Activated CD4-positive, CD25-positive, alpha-beta regulatory T cell (primary cell): ENCODE measurements around the gene PLPPR2.
A peak's percentile ranks its signal among the peaks of the same experiment; 100 is the strongest.
"Not testable (repeated sequence)": the region's sequence is repeated elsewhere in the genome, so short reads cannot be mapped to it uniquely, and the experiment has no call there.

Source experiments
- DNase-seq, 4 experiments: peaks; one replicate each; lab custom pipeline; 2025; lab: John Stamatoyannopoulos, UW

PLPPR2 gene

GRCh38 chr19:11373885-11374432, 18.7 kb downstream of the PLPPR2 start:
- DNase-seq, result no peak

- peak; percentile 90 to 95 (median 92) for DNase-seq
Observed at GRCh38 chr19:11374433-11375142, 19.4 kb downstream of the PLPPR2 start, which contains the start of gene SWSAP1. TSS of gene SWSAP1 (plus strand) at chr19:11374666. CDS start at chr19:11374681, 15 bp downstream.

- DNase-seq, result peak in 3 of 4 experiments; percentile 32 to 73 (median 66)
Observed at GRCh38 chr19:11375143-11375948, 20.1 kb downstream of the PLPPR2 start.

DNA sequence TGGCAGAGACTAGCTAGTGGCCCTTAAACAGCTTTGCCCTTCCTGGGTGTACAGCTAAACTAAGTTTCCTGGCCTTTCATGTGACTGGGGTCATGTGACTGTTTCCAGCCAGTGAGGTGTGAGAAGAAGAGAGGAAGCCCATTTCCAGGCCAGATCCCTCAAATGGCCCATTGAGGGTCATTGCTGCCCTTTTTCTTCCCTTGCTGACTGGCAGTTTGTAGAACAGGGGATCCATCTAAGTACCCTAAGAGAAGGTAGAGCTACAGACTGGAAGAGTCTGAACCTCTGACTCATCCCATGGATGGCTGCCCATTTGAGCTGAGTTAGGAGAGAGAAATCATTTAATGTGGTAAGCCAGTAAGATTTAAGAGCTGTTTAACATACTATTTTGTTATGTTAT, 22.0 kb downstream of the PLPPR2 start:
- DNase-seq, result no peak

DNA sequence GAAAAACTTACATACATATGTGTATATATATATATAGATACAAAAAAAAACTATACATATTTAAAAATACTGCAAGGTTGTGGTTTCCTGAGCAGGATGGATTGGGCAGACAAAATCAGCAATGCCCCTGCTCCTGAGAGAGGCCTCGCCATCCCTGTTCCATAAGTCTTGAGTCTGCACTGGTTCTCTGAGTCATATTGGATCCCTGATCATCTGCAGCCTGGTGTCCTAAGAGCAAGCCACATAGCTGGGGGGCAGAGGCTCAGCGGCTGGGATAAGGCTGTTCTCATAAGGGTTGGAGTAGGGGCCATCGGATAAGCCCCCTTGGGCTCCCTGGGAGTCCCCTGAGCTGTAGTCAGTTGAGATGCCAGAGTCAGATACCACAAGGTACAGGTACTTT, 22.5 kb downstream of the PLPPR2 start:
- DNase-seq, result no peak

- DNase-seq, result no peak
Observed at GRCh38 chr19:11378319-11379189, 23.3 kb downstream of the PLPPR2 start.

GRCh38 chr19:11379269-11379845, 24.1 kb downstream of the PLPPR2 start:
- not testable (repeated sequence) for DNase-seq

DNA sequence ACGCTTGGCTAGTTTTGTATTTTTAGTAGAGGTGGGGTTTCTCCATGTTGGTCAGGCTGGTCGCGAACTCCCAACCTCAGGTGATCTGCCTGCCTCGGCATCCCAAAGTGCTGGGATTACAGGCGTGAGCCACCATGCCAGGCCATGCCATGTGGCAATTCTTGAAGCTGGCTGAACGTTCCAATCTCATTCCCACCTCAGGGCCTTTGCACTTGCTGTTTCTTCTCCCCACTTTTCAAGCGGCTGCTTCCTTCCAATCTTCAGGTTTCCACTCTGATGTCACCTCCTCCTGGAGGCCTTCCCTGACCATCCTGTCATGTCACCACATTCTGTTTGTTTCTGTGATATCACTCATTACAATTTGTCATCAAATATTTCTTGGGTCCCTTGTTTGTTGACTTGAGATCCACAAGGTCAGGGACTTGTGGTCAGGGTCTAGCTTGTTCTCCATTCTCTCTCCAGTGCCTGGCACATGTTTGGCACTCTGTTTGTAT, 24.7 kb downstream of the PLPPR2 start:
- DNase-seq, result no peak

GRCh38 chr19:11380653-11381537, 25.7 kb downstream of the PLPPR2 start:
- peak; percentile 81 to 95 (median 93) for DNase-seq

DNA sequence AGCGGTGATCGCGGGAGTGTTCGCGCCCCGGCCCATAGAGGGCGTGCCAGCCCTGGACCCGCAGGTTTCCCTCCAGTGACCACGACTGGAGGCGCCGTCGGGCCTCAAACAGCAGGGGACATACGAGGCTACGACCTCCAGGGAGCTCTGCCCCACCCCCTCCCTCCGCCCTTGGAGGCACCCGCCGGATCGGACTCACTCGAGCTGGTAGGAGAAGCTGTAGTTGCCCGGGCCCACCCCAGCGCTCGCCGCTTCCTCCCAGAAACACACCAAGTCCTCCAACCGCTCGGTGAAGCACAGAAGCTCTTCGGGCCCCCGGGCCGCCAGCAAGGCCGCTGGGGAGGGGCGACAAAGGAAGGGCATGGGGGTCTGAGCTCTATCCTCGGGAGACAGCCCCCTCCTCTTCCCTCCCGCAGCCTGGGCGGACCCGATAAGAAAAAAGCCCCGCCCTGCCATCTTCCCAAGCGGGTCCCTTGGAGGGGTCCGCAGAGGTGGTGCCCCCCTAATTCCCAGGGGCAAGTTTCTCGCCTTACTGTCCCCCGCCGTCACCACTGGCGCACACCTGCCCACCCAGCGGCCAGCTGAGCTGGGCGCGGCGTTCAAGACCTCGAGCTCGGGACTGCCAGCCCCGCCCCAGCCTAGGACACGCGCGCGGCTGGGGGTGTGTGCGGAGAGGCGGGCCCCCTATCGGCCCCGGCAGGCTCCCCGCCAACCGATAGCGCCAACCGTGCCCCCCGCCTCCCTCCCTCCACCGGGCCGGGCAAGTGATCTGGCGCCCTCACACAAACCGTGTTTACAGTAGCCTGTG, 27.9 kb downstream of the PLPPR2 start:
- peak in 1 of 4 experiments; percentile 17 for DNase-seq

DNA sequence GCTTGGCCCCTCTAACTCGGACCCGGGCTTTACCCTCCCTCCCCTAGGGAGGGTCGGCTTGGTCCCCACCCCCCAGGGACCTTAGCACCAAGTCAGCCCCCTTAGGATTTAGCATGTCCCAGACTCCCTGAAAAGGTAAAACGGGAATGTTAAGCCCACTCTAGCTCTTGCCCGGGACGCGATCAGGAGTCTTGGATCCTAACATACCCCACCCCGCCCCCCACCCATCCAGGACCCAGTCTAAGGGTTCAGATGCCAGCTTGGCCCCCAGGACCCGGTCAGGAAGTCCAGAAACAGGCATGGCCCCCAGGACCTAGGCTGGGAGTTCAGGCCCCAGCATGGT, 28.4 kb downstream of the PLPPR2 start:
- no peak for DNase-seq

GRCh38 chr19:11384778-11385129, 29.5 kb downstream of the PLPPR2 start:
- DNase-seq, result no peak

DNA sequence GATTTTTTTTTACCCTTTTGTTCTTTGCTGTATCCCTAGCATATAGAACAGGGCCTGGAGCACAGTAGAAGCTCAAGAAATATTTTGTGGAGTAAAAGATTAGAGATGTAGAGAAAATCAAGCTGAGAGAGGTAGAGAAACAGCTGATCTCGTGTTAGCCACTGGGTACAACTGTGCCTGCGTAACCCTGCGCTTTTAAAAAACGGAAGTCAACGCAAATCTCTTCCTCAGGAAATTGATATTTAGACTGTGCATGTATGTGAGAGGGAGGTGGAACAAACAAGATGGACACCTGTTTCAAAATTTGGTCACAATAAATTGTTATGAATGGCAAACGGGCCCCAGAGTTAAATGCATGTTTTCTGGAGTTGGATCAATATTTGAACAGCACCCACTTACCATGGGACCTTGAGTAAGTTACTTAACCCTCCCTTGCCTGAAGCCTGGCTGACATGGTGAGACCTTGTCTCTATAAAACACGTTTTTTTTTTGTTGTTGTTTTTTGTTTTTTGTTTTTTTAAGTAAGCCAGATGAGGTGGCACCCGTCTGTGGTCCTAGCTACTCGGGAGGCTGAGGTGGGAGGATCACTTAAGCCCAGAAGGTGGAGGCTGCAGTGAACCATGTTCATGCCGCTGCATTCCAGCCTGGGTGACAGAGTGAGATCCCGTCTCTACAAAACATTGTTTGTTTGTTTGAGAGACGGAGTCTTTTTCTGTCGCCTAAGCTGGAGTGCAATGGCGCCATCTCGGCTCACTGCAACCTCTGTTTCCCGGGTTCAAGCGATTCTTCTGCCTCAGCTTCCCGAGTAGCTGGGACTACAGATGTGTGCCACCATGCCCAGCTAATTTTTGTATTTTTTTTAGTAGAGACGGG, 32.2 kb downstream of the PLPPR2 start:
- no peak for DNase-seq

DNA sequence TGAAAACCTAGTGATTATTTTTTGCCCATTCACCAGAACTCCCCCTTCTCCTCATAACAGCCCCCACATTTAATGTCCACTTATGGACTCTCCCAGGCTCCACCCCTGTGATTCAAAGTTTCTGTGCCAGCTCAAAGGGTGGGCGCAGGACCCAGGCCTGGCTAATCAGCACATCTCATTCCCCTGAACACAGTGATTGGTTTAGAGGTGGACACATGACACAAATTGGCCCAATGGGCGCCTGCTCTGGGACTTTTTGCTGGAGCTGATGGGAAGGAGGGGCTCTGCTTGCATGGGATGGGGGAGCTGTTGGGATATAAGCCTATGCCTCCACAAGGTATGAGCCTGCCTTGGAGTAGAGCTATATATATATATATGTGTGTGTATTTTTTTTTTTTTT, 35.1 kb downstream of the PLPPR2 start:
- DNase-seq, result no peak

GRCh38 chr19:11390933-11391680, 35.9 kb downstream of the PLPPR2 start:
- DNase-seq, result no peak

DNA sequence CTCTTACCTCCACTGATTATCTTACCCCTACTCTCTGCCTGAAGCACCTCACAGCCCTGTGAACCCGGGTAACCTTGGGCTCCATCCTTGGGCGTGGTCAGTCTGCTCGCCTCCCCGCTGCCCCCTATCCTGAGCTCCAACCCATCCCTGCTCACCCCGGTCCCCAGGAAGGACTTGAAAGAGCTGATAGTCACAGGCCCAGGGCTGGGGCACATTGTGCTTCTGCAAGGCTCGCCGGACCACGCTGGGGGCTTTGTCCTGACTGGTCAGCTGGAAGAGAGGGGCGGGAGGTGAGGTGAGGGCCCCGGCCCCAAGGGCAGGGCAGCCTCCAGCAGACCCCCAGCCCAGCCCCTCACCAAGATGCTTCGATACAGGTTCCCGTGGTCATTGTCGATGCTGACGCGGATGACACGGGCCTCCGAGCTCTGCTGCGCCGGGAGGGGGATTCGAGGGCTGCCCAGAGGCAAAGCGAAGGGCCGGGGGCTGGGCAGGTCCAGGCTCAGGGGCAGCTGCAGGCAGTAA, 41.9 kb downstream of the PLPPR2 start:
- DNase-seq, result no peak

DNA sequence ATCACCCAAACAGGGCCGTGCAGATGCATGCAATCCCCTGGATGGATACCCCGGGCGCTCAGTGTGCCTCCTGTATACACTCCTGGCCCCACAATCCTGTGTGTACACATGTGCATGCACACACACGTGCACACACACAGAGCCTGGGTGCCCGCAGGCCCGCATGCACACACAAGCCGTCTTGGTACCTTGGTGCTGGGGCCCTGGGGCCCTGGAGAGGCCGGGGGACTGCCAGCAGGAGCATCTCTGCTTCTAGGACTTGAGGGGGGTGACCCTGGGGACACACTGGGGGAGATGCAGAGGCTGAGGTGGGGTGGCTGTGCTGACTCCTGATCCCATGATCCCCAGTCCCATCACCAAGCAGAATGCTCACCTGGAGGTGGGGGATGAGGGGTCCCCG, 44.4 kb downstream of the PLPPR2 start:
- DNase-seq, result no peak

- DNase-seq, result no peak
Observed at GRCh38 chr19:11400798-11401197, 45.6 kb downstream of the PLPPR2 start.
